ENCODE data around the gene CADM2. TPM values are rescaled to one million over a fixed set of nuclear protein-coding genes. Genes with fewer than 3 reads are reported as not detected.
"Not testable (repeated sequence)": the region's sequence is repeated elsewhere in the genome, so short reads cannot be mapped to it uniquely, and the experiment has no call there.

The CADM2 gene
- total and polyA plus RNA-seq, 2 experiments from 2014 or later = 0.15 to 0.40 TPM

- Histone ChIP-seq H3K27ac (no peak overlapping the region), H3K4me1 (ENCODE audit: low read depth) (no peaks in the 10 kb centered on the region), H3K27me3 (no peaks in the 10 kb centered on the region), H3K36me3 (no peaks in the 10 kb centered on the region), H3K9me3 (ENCODE audit: low read depth) (no peaks in the 10 kb centered on the region), H3K4me3 (no peak overlapping the region)
- TF ChIP-seq, protein P1, sequence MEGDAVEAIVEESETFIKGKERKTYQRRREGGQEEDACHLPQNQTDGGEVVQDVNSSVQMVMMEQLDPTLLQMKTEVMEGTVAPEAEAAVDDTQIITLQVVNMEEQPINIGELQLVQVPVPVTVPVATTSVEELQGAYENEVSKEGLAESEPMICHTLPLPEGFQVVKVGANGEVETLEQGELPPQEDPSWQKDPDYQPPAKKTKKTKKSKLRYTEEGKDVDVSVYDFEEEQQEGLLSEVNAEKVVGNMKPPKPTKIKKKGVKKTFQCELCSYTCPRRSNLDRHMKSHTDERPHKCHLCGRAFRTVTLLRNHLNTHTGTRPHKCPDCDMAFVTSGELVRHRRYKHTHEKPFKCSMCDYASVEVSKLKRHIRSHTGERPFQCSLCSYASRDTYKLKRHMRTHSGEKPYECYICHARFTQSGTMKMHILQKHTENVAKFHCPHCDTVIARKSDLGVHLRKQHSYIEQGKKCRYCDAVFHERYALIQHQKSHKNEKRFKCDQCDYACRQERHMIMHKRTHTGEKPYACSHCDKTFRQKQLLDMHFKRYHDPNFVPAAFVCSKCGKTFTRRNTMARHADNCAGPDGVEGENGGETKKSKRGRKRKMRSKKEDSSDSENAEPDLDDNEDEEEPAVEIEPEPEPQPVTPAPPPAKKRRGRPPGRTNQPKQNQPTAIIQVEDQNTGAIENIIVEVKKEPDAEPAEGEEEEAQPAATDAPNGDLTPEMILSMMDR (IDR thresholded peaks at IDR 0.05; ENCODE audit: low read depth, low read length) = no peak
- DNase-seq (ENCODE audit: low read depth in 1 of 2, low spot score in 1 of 2) = no peak
Observed at GRCh38 chr3:85697156-85697555, 738.4 kb downstream of the CADM2 start.

DNA sequence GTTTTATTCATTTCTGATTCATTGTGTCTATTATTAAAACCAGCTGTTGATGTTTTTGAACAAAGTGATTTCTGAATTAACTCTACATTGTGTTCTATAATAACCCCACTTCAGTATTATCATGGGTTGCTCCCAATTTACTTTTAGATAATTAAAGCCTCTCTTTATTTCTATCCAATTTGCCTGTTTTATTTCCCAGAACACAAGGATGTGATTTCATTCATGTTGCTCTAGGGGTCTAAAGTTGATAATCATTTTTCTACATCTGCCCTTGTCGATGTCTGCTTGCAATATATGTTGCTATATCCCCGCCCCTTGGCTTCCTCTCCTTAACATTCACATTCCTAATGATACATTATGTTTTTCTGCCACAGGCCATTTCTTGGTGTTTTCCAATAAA, 747.3 kb downstream of the CADM2 start:
- no peaks in the 10 kb centered on the region for H3K27me3 ChIP-seq
- TF ChIP-seq, protein P1 (IDR thresholded peaks at IDR 0.05; ENCODE audit: low read depth, low read length) = no peak
- no peak overlapping the region for H3K27ac ChIP-seq
- no peaks in the 10 kb centered on the region for H3K9me3 ChIP-seq (ENCODE audit: low read depth)
- H3K4me3 ChIP-seq = no peak overlapping the region
- DNase-seq (ENCODE audit: low read depth in 1 of 2, low spot score in 1 of 2) = no peak
- no peaks in the 10 kb centered on the region for H3K36me3 ChIP-seq
- no peaks in the 10 kb centered on the region for H3K4me1 ChIP-seq (ENCODE audit: low read depth)

DNA sequence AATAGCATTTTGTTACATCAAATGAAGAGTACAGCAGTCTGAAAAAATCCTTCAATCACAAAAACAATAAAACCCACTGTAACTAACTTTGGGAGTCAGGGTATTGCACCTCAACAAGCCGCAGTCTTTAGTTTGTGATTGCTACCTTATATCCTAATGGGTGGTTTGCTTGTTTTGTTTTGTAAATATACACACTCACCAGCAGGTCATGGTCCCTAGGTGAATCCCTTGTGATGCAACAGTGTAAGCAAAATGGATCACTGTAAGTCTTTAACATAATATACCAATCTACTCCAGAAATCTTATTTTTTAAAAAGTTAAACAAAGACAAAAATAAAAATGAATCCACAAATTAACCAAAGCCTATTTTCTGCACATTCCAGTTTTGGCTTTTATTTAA, 749.5 kb downstream of the CADM2 start:
- not testable (repeated sequence) for H3K27ac ChIP-seq; H3K9me3 ChIP-seq (ENCODE audit: low read depth); H3K27me3 ChIP-seq; H3K4me3 ChIP-seq; H3K36me3 ChIP-seq; DNase-seq (ENCODE audit: low read depth in 1 of 2, low spot score in 1 of 2); H3K4me1 ChIP-seq (ENCODE audit: low read depth)

DNA sequence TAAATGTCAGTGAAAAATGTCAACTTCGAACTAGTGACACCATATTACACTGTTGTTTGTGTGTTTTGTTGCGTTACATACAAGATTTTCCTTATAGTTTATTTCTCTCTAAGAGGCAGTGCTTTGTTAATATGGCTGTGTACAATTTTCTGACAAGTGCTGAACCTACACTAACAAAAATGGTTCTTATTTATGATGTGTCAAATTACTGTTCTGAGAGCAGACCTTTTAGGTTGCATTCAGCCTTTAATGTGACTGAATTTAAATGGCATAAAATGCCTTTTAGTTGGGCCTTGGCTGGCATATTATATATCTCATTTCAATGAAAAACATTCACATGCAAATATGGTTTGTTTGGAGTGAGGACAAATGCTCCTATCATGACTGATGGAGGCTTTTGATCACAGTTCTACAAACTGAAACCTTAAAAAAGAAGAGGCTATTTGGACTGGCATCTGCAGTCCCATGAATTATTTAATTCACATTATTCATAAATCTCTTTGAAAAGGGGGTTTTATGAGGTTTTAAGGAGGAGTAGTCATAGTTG, 750.6 kb downstream of the CADM2 start:
- Histone ChIP-seq H3K36me3 (no peaks in the 10 kb centered on the region), H3K27me3 (no peaks in the 10 kb centered on the region), H3K9me3 (ENCODE audit: low read depth) (no peaks in the 10 kb centered on the region), H3K4me3 (no peak overlapping the region), H3K27ac (no peak overlapping the region), H3K4me1 (ENCODE audit: low read depth) (no peaks in the 10 kb centered on the region)
- TF ChIP-seq, protein P1 (IDR thresholded peaks at IDR 0.05; ENCODE audit: low read depth, low read length) = no peak
- DNase-seq (ENCODE audit: low read depth in 1 of 2, low spot score in 1 of 2) = no peak

DNA sequence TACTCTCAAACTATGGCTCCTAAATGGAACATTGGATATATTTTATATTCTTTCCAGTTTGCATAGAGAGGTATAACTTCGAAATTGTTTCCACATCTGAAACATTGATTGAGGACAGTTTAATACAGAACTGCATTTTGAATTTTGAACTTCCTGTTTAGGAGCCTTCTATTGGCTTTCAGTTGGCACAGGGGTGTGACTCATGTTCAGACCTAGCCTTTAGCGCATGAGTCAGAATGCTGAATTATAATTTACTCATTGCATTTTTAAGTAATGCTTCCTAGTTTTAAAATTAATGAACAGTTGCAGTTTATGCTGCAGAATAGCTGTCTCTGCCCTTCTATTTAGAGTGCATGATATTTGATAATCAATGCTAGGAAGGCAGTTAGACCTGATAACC, 751.7 kb downstream of the CADM2 start:
- H3K4me1 ChIP-seq (ENCODE audit: low read depth) = no peaks in the 10 kb centered on the region
- no peaks in the 10 kb centered on the region for H3K27me3 ChIP-seq
- H3K9me3 ChIP-seq (ENCODE audit: low read depth) = no peaks in the 10 kb centered on the region
- no peaks in the 10 kb centered on the region for H3K36me3 ChIP-seq
- TF ChIP-seq, protein P1 (IDR thresholded peaks at IDR 0.05; ENCODE audit: low read depth, low read length) = no peak
- no peak overlapping the region for H3K27ac ChIP-seq
- DNase-seq (ENCODE audit: low read depth in 1 of 2, low spot score in 1 of 2) = no peak
- no peak overlapping the region for H3K4me3 ChIP-seq

GRCh38 chr3:85721409-85722145, 762.8 kb downstream of the CADM2 start:
- Histone ChIP-seq H3K36me3 (no peaks in the 10 kb centered on the region), H3K4me3 (no peak overlapping the region), H3K9me3 (ENCODE audit: low read depth) (no peaks in the 10 kb centered on the region), H3K4me1 (ENCODE audit: low read depth) (no peaks in the 10 kb centered on the region), H3K27me3 (no peaks in the 10 kb centered on the region), H3K27ac (no peak overlapping the region)
- TF ChIP-seq, protein P1 (IDR thresholded peaks at IDR 0.05; ENCODE audit: low read depth, low read length) = no peak
- DNase-seq (ENCODE audit: low read depth in 1 of 2, low spot score in 1 of 2) = no peak
